ENCODE results near the gene GOT2.

The GOT2 gene

DNA sequence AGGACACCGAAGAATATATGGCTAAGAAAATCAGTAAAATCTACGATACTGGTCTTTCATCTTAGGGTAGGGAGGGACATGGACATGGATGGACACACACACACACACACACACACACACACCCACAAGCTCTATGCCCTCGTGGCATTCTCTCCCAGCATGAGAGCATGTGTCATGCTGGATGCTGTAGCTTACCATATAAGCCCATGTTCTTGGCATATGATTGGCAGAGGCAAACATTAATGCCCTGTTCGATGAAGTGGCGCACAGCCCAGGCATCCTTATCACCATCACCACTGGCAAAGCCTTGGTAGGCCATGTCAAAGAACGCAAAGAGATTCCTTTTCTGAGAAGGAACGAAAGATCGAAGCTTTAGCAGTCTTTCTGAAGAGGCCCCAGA lies 17.6 kb downstream of the GOT2 start:
- Histone ChIP-seq H3K27me3 (ENCODE audit: low read depth, low read length) (no peaks in the 10 kb centered on the region), H3K27ac (ENCODE audit: low read length) (no peak overlapping the region), H3K9me3 (ENCODE audit: insufficient read depth, low read length) (no peaks in the 10 kb centered on the region), H3K4me3 (ENCODE audit: low read length) (no peak overlapping the region), H3K36me3 (replicated peaks; ENCODE audit: low read depth, low read length) (peaks cover 52% of the 10 kb centered on the region), H3K79me2 (ENCODE audit: low read length) (no peaks in the 10 kb centered on the region), H4K20me1 (ENCODE audit: insufficient read depth, low read length) (no peaks in the 10 kb centered on the region; the same call in 1 of the 2 replicates), H3K4me1 (ENCODE audit: low read length) (no peaks in the 10 kb centered on the region), H3K4me2 (ENCODE audit: low read length) (no peak overlapping the region), H2AFZ (ENCODE audit: low read depth, low read length) (no peak overlapping the region), H3K9ac (ENCODE audit: low read length) (no peak overlapping the region)
- TF ChIP-seq, protein P1, sequence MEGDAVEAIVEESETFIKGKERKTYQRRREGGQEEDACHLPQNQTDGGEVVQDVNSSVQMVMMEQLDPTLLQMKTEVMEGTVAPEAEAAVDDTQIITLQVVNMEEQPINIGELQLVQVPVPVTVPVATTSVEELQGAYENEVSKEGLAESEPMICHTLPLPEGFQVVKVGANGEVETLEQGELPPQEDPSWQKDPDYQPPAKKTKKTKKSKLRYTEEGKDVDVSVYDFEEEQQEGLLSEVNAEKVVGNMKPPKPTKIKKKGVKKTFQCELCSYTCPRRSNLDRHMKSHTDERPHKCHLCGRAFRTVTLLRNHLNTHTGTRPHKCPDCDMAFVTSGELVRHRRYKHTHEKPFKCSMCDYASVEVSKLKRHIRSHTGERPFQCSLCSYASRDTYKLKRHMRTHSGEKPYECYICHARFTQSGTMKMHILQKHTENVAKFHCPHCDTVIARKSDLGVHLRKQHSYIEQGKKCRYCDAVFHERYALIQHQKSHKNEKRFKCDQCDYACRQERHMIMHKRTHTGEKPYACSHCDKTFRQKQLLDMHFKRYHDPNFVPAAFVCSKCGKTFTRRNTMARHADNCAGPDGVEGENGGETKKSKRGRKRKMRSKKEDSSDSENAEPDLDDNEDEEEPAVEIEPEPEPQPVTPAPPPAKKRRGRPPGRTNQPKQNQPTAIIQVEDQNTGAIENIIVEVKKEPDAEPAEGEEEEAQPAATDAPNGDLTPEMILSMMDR (IDR thresholded peaks at IDR 0.05; ENCODE audit: low read depth, low read length) = no peak
- no peak for TF ChIP-seq EZH2phosphoT487 (IDR thresholded peaks at IDR 0.05; ENCODE audit: low read depth)

DNA sequence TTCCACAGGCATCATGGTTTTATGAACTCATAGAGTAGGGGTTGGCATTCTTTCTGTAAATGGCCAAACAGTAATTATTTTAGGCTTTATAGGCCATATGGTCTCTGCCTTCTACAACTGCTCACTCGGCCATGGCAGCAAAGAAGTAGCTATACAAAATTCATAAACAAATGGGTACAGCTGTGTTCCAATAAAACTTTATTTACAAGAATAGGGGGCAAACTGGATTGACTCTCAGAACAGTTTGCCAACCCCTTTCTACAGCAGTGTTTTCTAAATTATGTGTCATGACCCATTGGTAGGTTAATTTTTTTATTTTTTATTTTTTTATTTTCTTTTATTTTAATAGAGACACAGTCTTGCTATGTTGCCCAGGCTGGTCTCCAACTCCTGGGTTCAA lies 20.4 kb downstream of the GOT2 start:
- H3K4me3 ChIP-seq (ENCODE audit: low read length) = no peak overlapping the region
- H3K27ac ChIP-seq (ENCODE audit: low read length) = no peak overlapping the region
- H4K20me1 ChIP-seq (ENCODE audit: insufficient read depth, low read length) = no peaks in the 10 kb centered on the region
- H3K36me3 ChIP-seq (replicated peaks; ENCODE audit: low read depth, low read length) = peaks cover 49% of the 10 kb centered on the region
- H3K79me2 ChIP-seq (ENCODE audit: low read length) = no peaks in the 10 kb centered on the region
- no peak overlapping the region for H3K4me2 ChIP-seq (ENCODE audit: low read length)
- no peaks in the 10 kb centered on the region for H3K9me3 ChIP-seq (ENCODE audit: insufficient read depth, low read length)
- H3K27me3 ChIP-seq (ENCODE audit: low read depth, low read length) = no peaks in the 10 kb centered on the region
- no peak overlapping the region for H2AFZ ChIP-seq (ENCODE audit: low read depth, low read length)
- no peak for TF ChIP-seq EZH2phosphoT487 (IDR thresholded peaks at IDR 0.05; ENCODE audit: low read depth)
- TF ChIP-seq, protein P1 (IDR thresholded peaks at IDR 0.05; ENCODE audit: low read depth, low read length) = no peak
- H3K4me1 ChIP-seq (ENCODE audit: low read length) = no peaks in the 10 kb centered on the region
- H3K9ac ChIP-seq (ENCODE audit: low read length) = no peak overlapping the region

DNA sequence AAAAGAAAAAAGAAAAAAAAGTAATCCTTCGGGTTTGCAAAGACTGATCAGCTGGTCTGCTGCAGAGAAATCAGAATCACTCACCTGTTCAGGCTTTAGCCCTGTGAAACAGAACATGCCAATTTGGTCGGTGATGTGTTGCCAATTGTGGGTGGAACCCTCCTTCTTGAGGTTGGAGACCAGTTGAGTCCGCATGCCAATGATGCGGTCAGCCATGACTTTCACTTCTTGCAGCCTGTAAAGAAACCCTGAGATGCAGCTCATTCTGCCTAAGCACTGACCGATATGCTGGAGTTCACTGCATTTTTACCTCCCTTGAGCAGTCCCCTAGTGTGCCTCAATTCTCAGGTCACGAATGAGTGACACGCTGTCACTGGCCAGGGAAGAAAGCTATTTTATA lies 24.8 kb downstream of the GOT2 start:
- H3K9me3 ChIP-seq (ENCODE audit: insufficient read depth, low read length) = no peaks in the 10 kb centered on the region
- H3K9ac ChIP-seq (ENCODE audit: low read length) = no peak overlapping the region
- H3K79me2 ChIP-seq (ENCODE audit: low read length) = no peaks in the 10 kb centered on the region
- H3K27me3 ChIP-seq (ENCODE audit: low read depth, low read length) = no peaks in the 10 kb centered on the region
- no peak for TF ChIP-seq EZH2phosphoT487 (IDR thresholded peaks at IDR 0.05; ENCODE audit: low read depth)
- TF ChIP-seq, protein P1 (IDR thresholded peaks at IDR 0.05; ENCODE audit: low read depth, low read length) = no peak
- no peaks in the 10 kb centered on the region for H3K4me1 ChIP-seq (ENCODE audit: low read length)
- peaks cover 43% of the 10 kb centered on the region for H3K36me3 ChIP-seq (replicated peaks; ENCODE audit: low read depth, low read length)
- no peak overlapping the region for H3K4me2 ChIP-seq (ENCODE audit: low read length)
- no peak overlapping the region for H2AFZ ChIP-seq (ENCODE audit: low read depth, low read length)
- no peaks in the 10 kb centered on the region for H4K20me1 ChIP-seq (ENCODE audit: insufficient read depth, low read length)
- no peak overlapping the region for H3K4me3 ChIP-seq (ENCODE audit: low read length)
- no peak overlapping the region for H3K27ac ChIP-seq (ENCODE audit: low read length)

DNA sequence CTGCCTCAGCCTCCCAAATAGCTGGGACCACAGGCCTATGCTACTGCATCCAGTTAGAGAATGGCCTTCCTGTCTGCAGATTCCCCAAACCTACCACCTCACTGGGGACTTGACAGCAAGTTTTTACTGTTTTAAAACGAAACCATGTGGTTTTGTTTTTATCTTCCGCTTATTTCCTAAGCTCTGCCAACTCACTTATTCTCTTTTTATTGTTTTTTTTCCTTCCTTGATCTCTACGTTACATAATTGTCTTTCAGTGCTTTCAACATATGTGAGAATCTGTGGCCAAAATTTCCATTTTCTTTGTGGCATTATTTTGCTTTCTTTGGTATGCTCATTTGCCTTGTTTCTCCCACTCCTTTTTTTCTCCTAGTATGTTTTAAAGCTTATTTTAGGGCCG lies 35.0 kb downstream of the GOT2 start:
- Histone ChIP-seq H2AFZ (ENCODE audit: low read depth, low read length) (no peak overlapping the region), H3K4me2 (ENCODE audit: low read length) (no peak overlapping the region), H3K27me3 (ENCODE audit: low read depth, low read length) (no peaks in the 10 kb centered on the region), H4K20me1 (ENCODE audit: insufficient read depth, low read length) (no peaks in the 10 kb centered on the region), H3K27ac (ENCODE audit: low read length) (no peak overlapping the region), H3K4me1 (ENCODE audit: low read length) (no peaks in the 10 kb centered on the region), H3K79me2 (ENCODE audit: low read length) (no peaks in the 10 kb centered on the region), H3K9me3 (ENCODE audit: insufficient read depth, low read length) (no peaks in the 10 kb centered on the region), H3K36me3 (replicated peaks; ENCODE audit: low read depth, low read length) (no peaks in the 10 kb centered on the region), H3K9ac (ENCODE audit: low read length) (no peak overlapping the region), H3K4me3 (ENCODE audit: low read length) (no peak overlapping the region)
- no peak for TF ChIP-seq EZH2phosphoT487 (IDR thresholded peaks at IDR 0.05; ENCODE audit: low read depth)
- TF ChIP-seq, protein P1 (IDR thresholded peaks at IDR 0.05; ENCODE audit: low read depth, low read length) = no peak
